ENCODE results near the gene TAS2R7.
"Not testable (repeated sequence)": the region's sequence is repeated elsewhere in the genome, so short reads cannot be mapped to it uniquely, and the experiment has no call there.

TAS2R7 gene, protein sequence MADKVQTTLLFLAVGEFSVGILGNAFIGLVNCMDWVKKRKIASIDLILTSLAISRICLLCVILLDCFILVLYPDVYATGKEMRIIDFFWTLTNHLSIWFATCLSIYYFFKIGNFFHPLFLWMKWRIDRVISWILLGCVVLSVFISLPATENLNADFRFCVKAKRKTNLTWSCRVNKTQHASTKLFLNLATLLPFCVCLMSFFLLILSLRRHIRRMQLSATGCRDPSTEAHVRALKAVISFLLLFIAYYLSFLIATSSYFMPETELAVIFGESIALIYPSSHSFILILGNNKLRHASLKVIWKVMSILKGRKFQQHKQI

DNA sequence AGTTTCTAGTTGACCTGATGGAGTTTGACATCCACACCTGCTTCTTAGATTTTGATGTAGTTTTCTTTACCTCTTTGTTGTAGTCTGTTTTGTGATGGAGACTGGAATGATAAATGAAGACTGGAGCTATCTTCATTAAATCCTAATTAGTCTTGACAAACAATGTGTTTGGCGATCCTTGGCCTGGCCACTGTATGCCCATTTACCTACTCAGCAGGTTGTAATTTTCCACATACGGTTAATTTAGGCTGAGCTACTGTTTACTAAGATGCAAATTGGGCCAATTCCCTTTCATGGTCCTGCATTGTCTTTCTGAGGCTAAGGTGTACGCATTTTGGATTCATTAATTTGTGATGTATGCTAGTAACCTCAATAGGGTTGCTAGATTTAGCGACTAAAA lies at the start of gene TAS2R7:
TAS2R7 (minus strand) TSS at position 41 of the 400 bp plus-strand sequence. CDS start 57 bp downstream, outside the sequence.
- no peak for DNase-seq

DNA sequence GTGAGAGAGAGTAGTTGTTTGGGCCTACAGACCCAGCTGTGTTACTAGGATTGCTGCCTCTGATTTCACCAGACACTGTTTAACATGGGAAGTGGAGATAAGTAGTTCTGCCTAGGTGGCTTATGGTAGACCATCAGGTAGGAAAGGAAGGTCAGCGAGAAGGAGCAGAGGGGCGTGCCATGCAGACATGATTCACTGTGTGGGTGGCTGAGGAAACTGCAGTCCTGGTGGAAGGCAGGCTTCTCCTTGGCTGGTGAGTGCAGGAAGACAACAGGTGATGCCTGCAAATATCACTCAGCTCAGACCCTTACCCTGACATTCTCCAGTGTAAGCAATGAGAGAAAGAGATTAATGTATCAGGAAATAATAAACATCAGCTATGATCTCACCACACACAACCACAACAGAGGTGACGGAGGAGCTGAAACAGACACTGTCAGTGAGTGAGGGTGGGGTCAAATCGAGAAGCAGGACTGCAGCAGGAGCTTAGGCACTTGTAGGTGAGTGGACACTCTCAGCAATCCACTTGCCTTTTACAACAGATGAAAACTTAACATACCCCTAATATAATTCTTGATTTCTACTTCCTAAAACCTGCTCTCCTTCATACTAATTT lies 48.9 kb upstream of the TAS2R7 start:
- DNase-seq, result no peak

DNA sequence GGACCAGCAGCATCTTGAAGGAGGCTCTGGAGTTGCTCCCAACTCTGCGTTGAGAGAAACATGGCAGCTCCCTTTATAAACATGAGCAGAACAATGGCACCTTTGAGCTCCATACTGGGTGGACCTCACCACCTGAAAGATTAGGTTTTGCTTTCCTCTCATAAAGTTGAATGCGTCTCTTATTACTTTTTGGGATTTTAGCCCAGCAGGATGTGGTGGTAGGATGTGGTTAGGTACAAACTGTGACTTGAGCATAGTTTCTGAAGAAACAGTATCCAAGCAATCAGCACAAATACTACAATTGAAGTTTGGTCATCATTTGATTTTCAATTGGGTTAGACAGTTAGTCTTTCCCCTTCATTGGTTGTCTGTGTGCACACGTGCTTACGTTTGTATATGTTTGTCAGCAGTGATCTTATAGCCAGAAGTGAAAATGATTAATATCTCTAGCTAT lies 47.0 kb upstream of the TAS2R7 start, which contains the start of gene PRR4:
PRR4 (minus strand) TSS at position 51 of the 454 bp plus-strand sequence; CDS start at position 13, 38 bp downstream.
- no peak for DNase-seq

DNA sequence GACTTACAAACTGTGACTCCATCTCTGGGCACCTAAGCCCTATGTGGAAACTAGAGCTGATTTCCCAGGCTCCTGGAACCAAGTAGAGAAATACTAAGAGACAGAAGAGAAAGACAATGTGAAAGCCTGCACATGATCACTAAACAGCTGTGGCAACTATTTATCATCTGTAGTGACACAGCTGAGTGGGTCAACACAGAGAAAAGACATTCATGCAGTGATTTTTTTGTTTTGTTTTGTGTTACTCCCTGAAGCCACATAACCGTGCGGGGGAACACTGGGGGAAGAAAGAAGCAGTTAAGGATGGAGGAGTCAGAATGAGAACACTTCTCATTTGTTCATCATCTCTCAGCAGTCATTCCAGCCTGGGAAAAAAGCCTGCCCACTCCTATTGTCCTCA lies 45.3 kb upstream of the TAS2R7 start:
- DNase-seq, result no peak

DNA sequence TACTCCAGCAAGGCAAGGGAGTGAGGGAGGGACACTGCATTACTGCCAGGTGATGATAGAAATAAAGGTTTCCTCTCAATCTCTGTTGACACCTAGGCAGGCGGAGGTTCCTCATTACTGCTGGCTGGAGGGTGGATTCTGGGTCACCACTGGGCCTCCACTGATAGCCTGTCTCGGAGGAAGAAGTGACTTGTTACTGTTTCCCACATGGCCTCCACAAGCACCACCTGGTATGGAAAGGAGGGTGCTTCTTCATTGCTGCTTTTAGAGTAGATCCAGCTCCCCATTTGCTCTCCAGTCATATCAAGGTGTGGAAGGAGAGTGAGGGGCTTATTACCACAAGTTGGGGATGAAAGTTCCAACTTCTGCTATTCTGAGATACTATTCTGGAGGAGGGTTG lies 40.4 kb upstream of the TAS2R7 start:
- no peak for DNase-seq

DNA sequence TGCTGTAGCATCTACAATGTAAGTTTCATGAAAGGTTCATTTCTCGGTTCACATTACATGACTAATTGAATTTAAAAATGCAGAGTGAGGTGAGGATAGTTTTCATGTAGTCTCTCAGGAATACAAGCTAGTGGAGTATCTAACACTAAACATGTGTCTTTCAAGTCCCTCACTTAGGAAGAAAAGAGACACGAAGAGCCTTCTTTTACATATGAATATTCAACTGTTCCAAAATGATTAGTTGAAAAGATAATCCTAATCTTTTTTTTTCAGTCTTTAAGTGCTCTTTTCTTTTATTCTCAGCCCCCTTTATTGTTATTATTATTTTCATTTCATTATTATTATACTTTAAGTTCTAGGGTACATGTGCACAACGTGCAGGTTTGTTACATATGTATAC lies 36.0 kb upstream of the TAS2R7 start:
- no peak for DNase-seq

DNA sequence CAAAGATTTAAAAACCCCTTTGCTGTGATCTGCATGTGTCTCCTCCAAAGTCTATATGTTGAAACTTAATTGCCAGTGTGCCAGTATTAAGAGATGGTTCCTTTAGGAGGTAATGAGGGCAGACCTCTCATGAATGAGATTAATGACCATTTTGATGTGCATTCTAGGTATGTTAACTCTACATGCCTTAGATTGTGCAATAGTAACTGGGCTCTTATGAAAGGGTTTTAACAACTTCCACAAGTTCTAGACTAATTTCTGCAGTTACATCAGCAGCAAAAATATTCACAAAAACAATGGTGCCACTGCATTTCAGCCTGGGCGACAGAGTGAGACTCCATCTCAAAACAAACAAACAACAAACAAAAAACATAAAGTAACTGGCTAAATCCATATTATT lies 27.6 kb upstream of the TAS2R7 start:
- DNase-seq, result no peak

DNA sequence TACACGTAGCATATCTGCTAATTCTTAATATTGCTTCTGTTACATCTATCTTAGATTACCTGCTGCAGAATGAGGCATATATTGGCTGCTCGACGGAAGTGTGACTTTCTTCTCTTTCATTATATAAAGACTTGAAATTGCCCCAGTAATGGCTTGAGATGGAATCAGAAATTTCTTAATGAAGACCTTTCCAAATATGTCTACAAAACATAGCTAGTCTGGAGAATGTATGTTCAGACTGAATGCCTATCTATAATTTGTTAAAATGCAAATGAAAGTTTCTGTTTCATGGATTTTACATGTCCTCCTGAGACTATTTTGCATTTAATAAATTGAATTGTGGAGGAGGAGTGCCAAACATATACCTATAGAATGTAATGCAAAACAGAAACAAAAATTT lies 23.8 kb upstream of the TAS2R7 start, which contains the start of gene TAS2R10:
TAS2R10 (minus strand) TSS at position 101 of the 400 bp plus-strand sequence; CDS start at position 12, 89 bp downstream.
- DNase-seq, result no peak

DNA sequence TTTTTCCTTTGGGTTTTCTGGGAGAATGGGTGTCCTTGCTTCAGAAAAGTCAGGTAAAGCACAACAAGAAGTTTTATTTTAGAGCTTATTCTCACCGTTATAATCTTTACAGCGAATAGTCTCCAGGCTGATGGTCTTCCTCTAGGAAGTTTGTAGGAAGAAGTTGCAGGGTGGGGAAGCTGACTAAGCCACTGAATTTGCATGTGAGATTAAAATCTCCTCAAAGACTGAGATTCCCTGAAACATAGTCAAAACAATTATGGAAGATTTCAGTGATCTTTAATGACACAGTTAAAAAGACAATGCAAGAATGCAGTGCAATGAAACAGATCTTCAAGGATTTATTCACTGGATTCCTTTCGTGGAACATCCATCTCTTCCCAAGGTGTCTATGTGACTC lies 22.5 kb upstream of the TAS2R7 start:
- no peak for DNase-seq

DNA sequence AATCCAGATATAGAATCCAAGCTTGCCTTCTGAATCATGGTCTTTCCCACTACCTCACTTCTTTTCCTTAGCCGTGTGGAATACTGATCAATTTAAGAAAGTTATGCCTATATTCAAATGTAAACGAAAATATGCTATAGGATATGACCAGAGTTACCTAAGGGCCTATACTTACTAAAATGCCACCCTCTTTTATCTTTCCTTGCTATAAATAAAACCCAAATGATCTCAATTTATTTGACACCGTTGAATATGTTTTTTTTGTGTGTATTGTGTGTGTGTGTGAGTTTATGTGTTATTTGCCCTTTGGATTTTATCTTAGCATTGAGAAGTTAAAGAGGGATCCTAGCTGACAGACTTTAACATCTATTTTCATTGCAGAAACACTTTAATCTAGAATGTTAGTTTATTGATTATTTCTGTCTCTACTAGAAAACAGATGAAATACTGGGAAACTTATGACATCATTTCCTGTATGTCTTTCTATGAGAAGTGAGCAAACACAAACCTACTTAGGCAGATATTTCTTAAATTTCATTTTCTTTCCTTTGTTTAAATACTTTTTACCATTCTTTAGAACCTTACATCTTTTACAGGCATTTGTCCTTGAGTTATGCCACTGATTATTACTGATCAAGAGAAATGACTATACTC lies 9.6 kb upstream of the TAS2R7 start:
- no peak for DNase-seq

DNA sequence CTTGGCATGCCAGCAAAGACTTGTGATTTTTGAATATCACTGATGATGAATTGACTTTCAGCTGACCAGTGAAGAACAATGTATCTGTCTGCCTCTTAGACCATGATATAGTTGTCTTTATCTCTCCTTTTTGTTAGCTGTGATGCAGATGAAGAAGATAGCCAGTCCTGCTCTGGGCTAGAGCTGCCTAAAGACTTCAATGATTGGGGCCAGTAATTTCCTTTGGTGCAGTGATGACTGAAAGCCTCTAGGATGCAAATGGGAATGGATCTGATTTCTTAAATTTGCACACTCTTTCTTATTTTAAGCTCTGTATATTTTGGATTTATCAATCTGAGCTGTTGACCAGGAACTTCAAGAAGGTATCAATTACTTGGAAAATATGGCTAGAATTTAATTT lies 7.6 kb upstream of the TAS2R7 start, which contains the start of gene TAS2R9:
TAS2R9 (minus strand) TSS at position 101 of the 400 bp plus-strand sequence; CDS start at position 8, 93 bp downstream.
- DNase-seq, result no peak

DNA sequence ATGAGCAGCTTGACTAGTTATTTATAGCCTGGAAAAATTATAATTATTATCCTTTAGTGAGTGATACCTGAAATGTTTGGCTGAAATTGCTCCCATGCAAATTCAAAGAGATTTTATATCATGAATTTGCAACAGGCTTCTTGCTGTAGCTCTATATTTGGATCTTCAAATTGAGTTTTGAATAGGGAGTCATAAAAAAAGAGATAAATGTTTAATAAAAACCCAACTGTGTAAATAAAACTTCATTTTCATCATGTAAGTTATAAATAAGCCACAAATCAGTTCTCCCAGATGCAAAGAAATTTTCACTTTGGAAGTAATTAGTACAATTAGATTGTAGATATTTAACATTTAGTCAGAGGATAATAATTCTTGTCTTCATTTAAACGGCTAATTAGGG lies 4.8 kb upstream of the TAS2R7 start, which contains the start of gene TAS2R8:
TAS2R8 (minus strand) TSS at position 101 of the 400 bp plus-strand sequence. CDS start 306 bp downstream, outside the sequence.
- DNase-seq, result no peak

DNA sequence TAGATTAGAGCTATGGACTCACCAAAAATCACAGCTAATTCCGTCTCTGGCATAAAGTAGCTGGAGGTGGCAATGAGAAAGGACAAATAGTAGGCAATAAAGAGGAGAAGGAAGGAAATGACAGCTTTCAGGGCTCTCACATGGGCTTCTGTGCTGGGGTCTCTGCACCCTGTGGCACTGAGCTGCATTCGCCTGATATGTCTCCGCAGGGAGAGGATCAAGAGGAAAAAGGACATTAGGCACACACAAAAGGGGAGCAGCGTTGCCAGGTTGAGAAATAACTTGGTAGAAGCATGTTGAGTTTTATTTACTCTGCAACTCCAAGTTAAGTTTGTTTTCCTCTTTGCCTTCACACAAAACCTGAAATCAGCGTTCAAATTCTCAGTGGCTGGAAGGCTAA lies 686 bp downstream of the TAS2R7 start:
- DNase-seq, result no peak

DNA sequence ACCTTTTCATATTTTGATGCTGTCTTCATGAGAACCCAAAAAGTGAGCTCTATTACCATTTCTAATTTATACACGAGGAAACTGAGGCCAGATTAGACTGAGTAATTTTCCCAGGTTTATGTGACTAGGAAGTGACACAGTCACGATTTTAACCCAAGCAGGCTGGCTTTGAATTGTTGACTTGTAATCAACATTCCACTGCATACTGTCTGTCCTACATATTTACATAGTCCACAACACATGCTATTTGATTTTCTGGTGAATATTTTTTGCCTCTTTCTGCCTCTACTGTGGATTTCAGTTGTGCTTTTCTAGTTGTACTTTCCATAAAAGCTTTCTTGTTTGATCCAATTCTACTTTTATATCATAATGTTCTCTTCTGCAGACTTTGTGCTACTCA lies 8.2 kb downstream of the TAS2R7 start:
- DNase-seq, result no peak

DNA sequence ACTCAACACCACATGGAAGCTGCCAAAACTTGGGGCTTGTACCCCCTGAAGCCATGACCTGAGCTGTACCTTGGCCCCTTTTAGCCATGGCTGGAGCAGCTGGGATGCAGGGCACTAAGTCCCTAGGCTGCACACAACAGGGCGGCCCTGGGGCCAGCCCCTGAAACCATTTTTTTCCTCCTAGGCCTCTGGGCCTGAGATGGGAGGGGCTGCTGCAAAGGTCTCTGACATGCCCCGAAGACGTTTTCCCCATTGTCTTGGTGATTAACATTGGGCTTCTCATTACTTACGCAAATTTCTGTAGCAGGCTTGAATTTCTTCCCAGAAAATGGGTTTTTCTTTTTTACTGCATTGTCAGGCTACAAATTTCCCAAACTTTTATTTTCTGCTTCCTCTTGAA lies 10.7 kb downstream of the TAS2R7 start:
- DNase-seq, result not testable (repeated sequence)

DNA sequence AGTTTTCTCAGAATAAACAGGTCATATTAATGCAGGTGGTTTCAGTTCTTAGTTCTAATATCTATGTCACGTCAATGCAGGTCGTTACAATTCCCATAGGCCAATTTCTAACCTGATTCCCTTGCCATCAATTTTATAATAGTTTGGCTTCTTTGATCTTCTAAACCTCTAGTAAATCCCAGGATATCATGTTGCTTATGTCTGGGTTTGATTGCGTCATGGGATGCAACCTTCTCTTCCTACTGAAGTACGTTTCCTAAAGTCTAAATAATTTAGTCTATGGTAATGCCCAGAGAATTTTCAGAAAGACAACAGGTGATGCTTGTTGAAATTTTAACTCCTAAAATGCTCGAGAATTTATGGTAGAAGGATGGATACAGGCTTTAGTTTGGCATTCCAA lies 19.2 kb downstream of the TAS2R7 start:
- DNase-seq, result no peak

DNA sequence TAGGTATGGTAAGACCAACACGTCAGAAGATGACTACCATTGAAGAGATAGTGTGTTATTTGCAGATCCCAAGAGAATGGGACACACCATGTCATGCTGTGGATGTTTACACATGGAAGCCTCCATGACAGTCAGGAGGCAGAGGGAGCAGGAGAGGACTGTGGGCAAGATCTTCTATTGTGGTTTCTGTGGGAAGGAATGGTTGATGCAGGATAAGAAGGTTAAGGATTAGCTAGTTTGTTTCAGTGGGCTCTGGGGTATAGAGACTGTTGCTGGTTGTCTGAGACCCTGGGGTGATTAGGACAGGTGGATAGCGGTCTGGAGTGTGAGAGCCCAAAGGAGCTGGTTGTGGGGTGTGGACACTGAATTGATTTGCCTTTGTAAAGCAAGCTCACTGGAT lies 23.3 kb downstream of the TAS2R7 start:
- no peak for DNase-seq

DNA sequence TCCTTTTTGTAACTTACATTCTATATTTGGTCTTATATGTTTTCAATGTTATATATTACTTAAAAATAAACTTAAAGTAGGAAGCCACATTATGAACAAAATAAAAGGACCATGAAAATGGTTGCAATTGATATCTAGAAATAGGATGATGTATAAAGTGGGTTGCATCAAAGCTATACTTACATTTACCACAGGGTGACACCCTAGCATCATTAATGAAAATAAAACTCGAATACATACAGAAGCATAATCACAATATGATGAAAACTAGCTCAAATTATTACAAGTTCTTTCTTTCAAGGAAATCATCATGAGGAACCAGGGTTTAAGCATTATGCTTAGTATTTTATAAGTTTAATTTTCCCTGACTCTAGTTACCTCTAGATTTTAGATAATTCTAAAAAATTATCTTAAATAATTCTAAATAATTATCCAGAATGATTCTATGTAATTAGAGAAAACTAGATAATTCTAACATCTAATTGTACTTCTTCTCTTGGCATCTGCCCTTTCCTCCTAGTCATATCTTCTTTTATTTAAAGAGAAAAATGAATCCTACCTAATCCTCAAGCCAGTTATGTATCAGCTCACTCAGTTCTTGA lies 31.2 kb downstream of the TAS2R7 start:
- no peak for DNase-seq

DNA sequence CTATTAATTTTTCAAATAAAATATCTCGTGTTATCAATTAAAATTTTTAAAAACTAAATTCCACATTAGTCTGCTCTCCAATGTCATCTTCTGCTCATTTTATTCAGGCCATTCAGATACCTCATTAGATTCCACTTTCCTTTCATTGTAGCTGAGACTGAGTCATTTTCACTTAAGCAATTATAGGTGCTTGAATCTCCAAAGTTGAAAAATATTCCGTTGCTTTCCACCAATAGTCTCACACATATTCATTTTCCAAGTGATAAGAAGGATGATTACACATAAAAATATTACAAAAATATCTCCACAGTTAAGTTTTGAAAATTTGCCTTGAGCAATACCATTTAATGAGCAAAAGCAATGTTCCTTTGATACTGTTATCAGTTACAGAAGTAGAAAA lies 42.8 kb downstream of the TAS2R7 start:
- no peak for DNase-seq

DNA sequence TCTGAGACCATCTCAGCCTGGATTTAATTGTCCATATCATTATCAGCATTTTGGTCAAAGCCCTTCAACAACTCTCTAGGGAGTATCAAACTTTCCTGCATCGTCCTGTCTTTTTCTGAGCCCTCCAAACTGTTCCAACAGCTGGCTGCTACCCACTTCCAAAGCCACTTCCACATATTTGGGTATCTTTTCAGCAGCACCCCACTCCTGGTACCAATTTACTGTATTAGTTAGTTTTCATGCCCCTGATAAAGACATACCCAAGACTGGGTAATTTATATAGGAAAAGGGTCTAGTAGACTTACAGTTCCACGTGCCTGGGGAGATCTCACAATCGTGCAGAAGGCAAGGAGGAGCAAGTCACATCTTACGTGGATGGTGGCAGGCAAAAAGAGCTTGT lies 46.2 kb downstream of the TAS2R7 start:
- no peak for DNase-seq

DNA sequence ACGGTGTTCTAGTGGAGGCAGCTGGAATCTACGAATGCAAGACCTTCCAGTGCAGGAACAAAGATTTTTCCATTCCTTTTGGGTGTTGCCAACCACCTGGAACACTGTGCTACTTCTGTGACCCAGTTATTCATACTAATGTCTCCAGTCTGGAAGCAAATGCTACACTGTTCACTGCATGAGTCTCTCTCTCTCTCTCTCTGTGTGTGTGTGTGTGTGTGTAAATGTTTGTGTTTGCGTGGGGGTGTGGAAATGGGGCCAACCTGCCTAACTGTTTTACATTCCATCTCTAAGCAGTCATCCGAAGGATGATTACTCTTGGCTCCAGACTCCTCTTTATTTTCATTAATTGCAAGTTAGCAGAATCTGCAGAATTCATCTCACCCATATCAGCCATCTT lies 49.4 kb downstream of the TAS2R7 start:
- no peak for DNase-seq

All from activated T-cell treated with anti-CD3 and anti-CD28 coated beads, Interleukin-2, amount 50 U/mL, for 1 hour (primary cell).